Neutrophil (primary cell): ENCODE data around the gene ANKRD6.

Experiments
- H3K27ac ChIP-seq: fragments of 200-600 bp; sonication (generic); 2 replicates; pipeline ENCODE4 v1.5.1; 2016; ENCODE audit warnings: mild to moderate bottlenecking, moderate library complexity
- H3K27me3 ChIP-seq: fragments of 200-600 bp; sonication (generic); 2 replicates; pipeline ENCODE4 v1.6.0; 2016; ENCODE audit warnings: mild to moderate bottlenecking
- H3K36me3 ChIP-seq: fragments of 200-600 bp; sonication (generic); 2 replicates; pipeline ENCODE4 v1.5.1; 2017
- H3K4me1 ChIP-seq, 2 experiments: fragments of 200-600 bp in 1 of 2; sonication (generic) in 1 of 2; 1 replicate in 1 of 2; 2 replicates in 1 of 2; pipeline versions ENCODE4 v1.5.1 to v1.6.1; 2013 to 2016; ENCODE audit warnings: low read depth in 1 of 2, low read length in 1 of 2, mild to moderate bottlenecking in 1 of 2, moderate library complexity in 1 of 2; ENCODE audit not compliant: control insufficient read depth in 1 of 2, insufficient read depth in 1 of 2
- H3K4me3 ChIP-seq, 2 experiments: fragments of 200-600 bp in 1 of 2; sonication (generic) in 1 of 2; 1 replicate in 1 of 2; 2 replicates in 1 of 2; pipeline ENCODE4 v1.5.1; 2013 to 2016; ENCODE audit warnings: low read depth in 1 of 2, low read length in 1 of 2, mild to moderate bottlenecking in 1 of 2, moderate library complexity in 1 of 2
- H3K9me3 ChIP-seq: fragments of 200-600 bp; sonication (generic); 2 replicates; pipeline ENCODE4 v1.5.1; 2016
- CTCF ChIP-seq: fragments of 200-600 bp; sonication (generic); IDR thresholded peaks from 2 replicates; pipeline ENCODE4 v1.5.1; 2016; ENCODE audit warnings: antibody characterized with exemption

ANKRD6 gene

DNA sequence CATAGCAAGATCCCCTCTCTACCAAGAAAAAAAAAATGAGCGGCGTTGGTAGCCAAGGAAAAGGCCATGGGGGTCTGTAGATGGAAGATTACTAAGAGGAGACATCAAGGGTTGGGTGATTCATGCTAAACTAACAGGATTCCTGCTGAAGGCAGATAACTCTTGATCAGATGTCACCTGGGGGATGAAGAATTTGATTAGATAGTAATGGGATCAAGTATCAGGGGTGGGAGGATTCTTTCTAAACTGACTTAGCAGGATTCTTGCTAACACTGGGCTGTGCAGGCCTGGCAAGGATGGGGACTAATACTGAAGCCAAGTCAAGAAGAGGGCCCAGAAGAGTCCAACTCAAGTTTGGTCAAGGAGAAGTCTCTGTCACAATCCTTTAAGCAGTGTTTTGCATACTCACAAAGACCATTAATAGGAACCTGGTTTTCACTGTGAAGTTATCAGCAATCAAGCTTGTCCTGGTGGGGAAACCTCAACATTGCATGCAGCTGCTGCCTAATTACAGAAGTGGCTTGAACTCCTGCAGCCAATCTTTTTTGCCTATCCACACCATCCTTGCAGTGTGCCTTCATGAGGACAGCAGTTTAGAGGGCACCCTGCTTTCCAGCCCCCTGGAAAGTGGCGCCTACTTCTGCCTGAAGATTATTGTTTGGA is 61.3 kb downstream of the ANKRD6 start:
- no peaks in the 10 kb centered on the region for H3K4me1 ChIP-seq
- H3K4me3 ChIP-seq, result no peak overlapping the region
- H3K36me3 ChIP-seq, result no peaks in the 10 kb centered on the region
- no peak overlapping the region for H3K27ac ChIP-seq
- H3K27me3 ChIP-seq, result peaks cover 27% of the 10 kb centered on the region
- no peak for TF ChIP-seq CTCF
- H3K9me3 ChIP-seq, result no peaks in the 10 kb centered on the region

DNA sequence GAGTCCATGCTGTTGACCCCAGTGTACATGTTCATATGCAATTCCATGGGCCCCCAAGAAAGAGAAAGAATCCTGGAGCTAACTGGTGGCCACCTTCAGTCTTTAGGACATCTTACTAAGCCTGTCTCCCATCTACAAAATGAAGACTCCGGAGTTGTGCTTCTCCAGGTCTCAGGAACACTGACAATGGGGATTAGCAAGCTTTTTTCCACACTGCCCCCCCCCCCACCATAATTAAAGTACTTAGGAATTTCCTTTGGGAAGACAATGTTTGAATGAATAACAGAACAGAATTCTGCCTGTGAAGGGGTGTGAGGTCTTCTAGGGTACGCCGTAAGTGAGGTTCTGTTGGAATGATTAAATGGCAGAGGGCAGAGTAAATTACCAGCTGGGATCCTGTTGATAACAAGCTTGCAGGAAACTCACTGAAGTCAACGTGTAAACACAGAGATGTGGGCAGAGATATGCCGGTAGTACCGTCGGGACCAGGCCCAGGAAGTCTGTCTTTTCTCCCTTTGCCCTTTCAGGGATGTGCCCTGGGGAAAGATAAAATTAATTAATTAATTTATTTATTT is 63.1 kb downstream of the ANKRD6 start:
- TF ChIP-seq CTCF, result no peak

DNA sequence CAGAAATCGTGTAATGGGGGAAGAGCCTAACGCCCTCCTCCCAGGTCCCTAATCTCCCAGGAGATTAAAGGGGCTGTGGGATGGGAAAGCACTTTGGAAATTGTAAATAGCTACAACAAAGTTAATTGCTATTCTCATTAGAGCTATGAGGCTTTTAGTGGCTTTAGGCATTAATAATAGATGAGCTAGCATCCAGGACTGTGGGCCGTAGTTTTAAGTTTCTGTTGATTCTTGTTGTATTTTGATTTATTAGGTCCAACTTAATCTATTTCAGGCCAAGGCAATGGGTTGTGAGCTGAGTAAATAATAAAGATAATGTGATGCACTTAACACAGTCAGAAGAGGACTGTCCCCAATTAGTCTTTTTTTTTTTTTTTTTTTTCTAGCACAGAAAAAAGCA is 67.7 kb downstream of the ANKRD6 start:
- no peak overlapping the region for H3K27ac ChIP-seq
- TF ChIP-seq CTCF, result no peak
- no peak overlapping the region for H3K4me3 ChIP-seq
- H3K4me1 ChIP-seq, result no peaks in the 10 kb centered on the region
- H3K27me3 ChIP-seq, result peaks cover 22% of the 10 kb centered on the region
- H3K36me3 ChIP-seq, result no peaks in the 10 kb centered on the region
- H3K9me3 ChIP-seq, result no peaks in the 10 kb centered on the region

More for the DNA sequence above, 63.1 kb downstream of the ANKRD6 start:
- Histone ChIP-seq H3K27me3 (peaks cover 27% of the 10 kb centered on the region), H3K4me3 (no peak overlapping the region), H3K36me3 (no peaks in the 10 kb centered on the region), H3K27ac (no peak overlapping the region), H3K4me1 (no peaks in the 10 kb centered on the region), H3K9me3 (no peaks in the 10 kb centered on the region)

GRCh38 chr6:89501222-89501621 is 68.3 kb downstream of the ANKRD6 start:
- H3K4me3 ChIP-seq, result no peak overlapping the region
- TF ChIP-seq CTCF, result no peak

GRCh38 chr6:89501753-89502152 is 68.8 kb downstream of the ANKRD6 start:
- peaks cover 11% of the 10 kb centered on the region for H3K27me3 ChIP-seq
- H3K27ac ChIP-seq, result no peak overlapping the region
- H3K4me3 ChIP-seq, result no peak overlapping the region

More at GRCh38 chr6:89501222-89501621, 68.3 kb downstream of the ANKRD6 start:
- Histone ChIP-seq H3K27ac (no peak overlapping the region), H3K27me3 (peaks cover 16% of the 10 kb centered on the region), H3K4me1 (no peaks in the 10 kb centered on the region), H3K9me3 (no peaks in the 10 kb centered on the region), H3K36me3 (no peaks in the 10 kb centered on the region)

More at GRCh38 chr6:89501753-89502152, 68.8 kb downstream of the ANKRD6 start:
- Histone ChIP-seq H3K4me1 (no peaks in the 10 kb centered on the region), H3K36me3 (no peaks in the 10 kb centered on the region), H3K9me3 (no peaks in the 10 kb centered on the region)
- TF ChIP-seq CTCF, result no peak
